Measurements from ENCODE around the gene NTRK2.

DNA sequence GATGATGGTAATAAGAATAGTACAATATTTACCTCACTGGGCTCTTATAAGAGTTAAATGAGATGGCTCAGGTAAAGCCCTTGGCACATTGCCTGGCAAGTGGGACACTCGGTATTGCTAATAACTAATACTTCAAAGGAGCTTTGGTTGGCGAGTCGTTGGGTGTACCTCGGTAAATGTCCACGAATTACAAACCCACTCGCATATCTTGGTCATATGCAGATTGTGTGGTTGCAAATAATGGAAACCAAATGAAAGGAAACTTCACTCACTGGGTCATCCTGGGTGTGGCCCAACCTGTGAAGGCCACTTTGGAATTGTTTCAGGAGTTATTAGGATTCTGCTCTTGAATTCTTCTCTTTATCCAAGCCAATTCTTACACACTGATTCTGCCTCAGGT is 147.5 kb downstream of the NTRK2 start:
- TF ChIP-seq EZH2 (IDR thresholded peaks at IDR 0.05; ENCODE audit: borderline replicate concordance) (no peak), EZH2phosphoT487 (IDR thresholded peaks at IDR 0.05; ENCODE audit: low read depth, severe bottlenecking, unreplicated experiment) (no peak)
- TF ChIP-seq, protein P1, sequence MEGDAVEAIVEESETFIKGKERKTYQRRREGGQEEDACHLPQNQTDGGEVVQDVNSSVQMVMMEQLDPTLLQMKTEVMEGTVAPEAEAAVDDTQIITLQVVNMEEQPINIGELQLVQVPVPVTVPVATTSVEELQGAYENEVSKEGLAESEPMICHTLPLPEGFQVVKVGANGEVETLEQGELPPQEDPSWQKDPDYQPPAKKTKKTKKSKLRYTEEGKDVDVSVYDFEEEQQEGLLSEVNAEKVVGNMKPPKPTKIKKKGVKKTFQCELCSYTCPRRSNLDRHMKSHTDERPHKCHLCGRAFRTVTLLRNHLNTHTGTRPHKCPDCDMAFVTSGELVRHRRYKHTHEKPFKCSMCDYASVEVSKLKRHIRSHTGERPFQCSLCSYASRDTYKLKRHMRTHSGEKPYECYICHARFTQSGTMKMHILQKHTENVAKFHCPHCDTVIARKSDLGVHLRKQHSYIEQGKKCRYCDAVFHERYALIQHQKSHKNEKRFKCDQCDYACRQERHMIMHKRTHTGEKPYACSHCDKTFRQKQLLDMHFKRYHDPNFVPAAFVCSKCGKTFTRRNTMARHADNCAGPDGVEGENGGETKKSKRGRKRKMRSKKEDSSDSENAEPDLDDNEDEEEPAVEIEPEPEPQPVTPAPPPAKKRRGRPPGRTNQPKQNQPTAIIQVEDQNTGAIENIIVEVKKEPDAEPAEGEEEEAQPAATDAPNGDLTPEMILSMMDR (IDR thresholded peaks at IDR 0.05; ENCODE audit: poor library complexity) = no peak

Data from hepatocyte (in vitro differentiated cells).